Endothelial cell (in vitro differentiated cells): ENCODE data around the gene CPED1. TPM values are rescaled to one million over a fixed set of nuclear protein-coding genes. Genes with fewer than 3 reads are reported as not detected.

Source experiments
- DNase-seq: peaks from one replicate; pipeline ENCODE4 v3.0.0; 2021; ENCODE audit warnings: low spot score
- H3K27ac Mint-ChIP-seq: one replicate; pipeline ENCODE4 v1.8.0; 2021; ENCODE audit warnings: mixed read lengths, inconsistent platforms; ENCODE audit not compliant: unreplicated experiment
- H3K27me3 Mint-ChIP-seq: one replicate; pipeline ENCODE4 v1.8.0; 2021; ENCODE audit warnings: mild to moderate bottlenecking, moderate library complexity, mixed read lengths, inconsistent platforms; ENCODE audit not compliant: unreplicated experiment
- H3K36me3 Mint-ChIP-seq: one replicate; pipeline ENCODE4 v1.8.0; 2021; ENCODE audit warnings: mild to moderate bottlenecking, low read depth, mixed read lengths, inconsistent platforms; ENCODE audit not compliant: unreplicated experiment
- H3K4me1 Mint-ChIP-seq: one replicate; pipeline ENCODE4 v1.8.0; 2021; ENCODE audit warnings: mild to moderate bottlenecking, mixed read lengths, inconsistent platforms; ENCODE audit not compliant: unreplicated experiment
- H3K4me3 Mint-ChIP-seq: one replicate; pipeline ENCODE4 v1.8.0; 2021; ENCODE audit warnings: mild to moderate bottlenecking, mixed read lengths, inconsistent platforms; ENCODE audit not compliant: unreplicated experiment
- H3K9me3 Mint-ChIP-seq: one replicate; pipeline ENCODE4 v1.8.0; 2021; ENCODE audit warnings: mixed read lengths, inconsistent platforms; ENCODE audit not compliant: unreplicated experiment
- CTCF ChIP-seq: fragments of 200-600 bp; sonication (generic); IDR thresholded peaks from one replicate; pipeline ENCODE4 v1.5.0; 2021; ENCODE audit warnings: antibody characterized with exemption; ENCODE audit not compliant: unreplicated experiment
- total RNA-seq: library from RNA; stranded (reverse); fragmentation: NEBNext Ultra II Directional; extraction: Animal tissue kit (Norgen Biotek cat#: 25700); gene quantifications from one replicate; pipeline ENCODE4 v1.2.1, GENCODE V29; 2021; ENCODE audit not compliant: unreplicated experiment

The CPED1 gene
- total RNA-seq, 1 donor from 2014 or later, result 1.8 TPM

DNA sequence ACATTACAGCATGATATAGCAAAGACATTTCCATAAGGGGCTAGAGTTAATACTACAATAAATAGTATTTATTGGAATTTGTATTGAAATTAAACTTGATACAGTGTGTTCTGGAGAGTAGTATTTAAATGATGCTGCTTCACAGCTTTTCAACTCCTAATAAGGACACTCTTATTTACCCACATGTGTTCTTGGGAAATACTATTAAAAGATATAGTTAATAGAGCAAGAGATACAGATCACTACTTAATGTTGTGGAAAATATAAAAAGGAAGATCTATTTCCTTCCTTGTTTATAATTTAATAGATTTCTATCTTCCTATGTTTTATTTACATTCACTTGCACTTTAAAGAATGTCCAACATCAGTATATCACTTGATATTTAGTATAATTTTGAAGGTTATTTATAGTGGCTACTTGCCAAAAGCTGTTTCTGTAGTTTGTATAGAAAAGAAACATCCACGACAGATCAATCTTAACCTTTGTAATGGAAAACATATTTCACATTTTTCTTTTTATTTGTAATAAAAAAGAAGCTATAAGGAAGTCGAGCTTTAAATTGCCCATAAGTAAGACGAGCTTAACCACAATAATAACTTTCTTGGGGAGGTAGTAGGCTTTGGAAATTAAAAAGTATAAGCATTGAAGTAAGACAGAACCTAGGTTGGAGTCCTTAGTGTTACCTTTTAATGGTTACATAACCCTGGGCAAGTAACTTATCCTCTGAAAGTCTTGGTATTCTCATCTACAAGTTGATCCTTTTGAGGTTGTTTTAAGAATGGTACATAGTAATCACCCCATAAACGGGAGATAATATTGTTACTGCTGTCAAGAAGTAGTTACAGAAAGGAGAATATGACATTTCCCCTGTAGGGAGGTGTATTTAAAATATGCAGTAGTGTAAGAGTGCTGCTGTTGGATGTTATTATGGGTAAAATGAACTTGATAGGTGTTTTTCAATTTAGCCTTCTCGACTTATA, 32.8 kb downstream of the CPED1 start:
- no peak for TF ChIP-seq CTCF
- no peak for DNase-seq

GRCh38 chr7:121023194-121023593, 34.7 kb downstream of the CPED1 start:
- Mint-ChIP-seq H3K27me3 (no peaks in the 10 kb centered on the region), H3K4me1 (peaks cover 2% of the 10 kb centered on the region), H3K9me3 (no peaks in the 10 kb centered on the region), H3K27ac (no peak overlapping the region), H3K4me3 (no peak overlapping the region), H3K36me3 (no peaks in the 10 kb centered on the region)
- TF ChIP-seq CTCF, result no peak
- DNase-seq, result no peak

More for the DNA sequence above, 32.8 kb downstream of the CPED1 start:
- Mint-ChIP-seq H3K9me3 (no peaks in the 10 kb centered on the region), H3K4me1 (peaks cover 2% of the 10 kb centered on the region), H3K27ac (no peak overlapping the region), H3K36me3 (no peaks in the 10 kb centered on the region), H3K27me3 (no peaks in the 10 kb centered on the region), H3K4me3 (no peak overlapping the region)

DNA sequence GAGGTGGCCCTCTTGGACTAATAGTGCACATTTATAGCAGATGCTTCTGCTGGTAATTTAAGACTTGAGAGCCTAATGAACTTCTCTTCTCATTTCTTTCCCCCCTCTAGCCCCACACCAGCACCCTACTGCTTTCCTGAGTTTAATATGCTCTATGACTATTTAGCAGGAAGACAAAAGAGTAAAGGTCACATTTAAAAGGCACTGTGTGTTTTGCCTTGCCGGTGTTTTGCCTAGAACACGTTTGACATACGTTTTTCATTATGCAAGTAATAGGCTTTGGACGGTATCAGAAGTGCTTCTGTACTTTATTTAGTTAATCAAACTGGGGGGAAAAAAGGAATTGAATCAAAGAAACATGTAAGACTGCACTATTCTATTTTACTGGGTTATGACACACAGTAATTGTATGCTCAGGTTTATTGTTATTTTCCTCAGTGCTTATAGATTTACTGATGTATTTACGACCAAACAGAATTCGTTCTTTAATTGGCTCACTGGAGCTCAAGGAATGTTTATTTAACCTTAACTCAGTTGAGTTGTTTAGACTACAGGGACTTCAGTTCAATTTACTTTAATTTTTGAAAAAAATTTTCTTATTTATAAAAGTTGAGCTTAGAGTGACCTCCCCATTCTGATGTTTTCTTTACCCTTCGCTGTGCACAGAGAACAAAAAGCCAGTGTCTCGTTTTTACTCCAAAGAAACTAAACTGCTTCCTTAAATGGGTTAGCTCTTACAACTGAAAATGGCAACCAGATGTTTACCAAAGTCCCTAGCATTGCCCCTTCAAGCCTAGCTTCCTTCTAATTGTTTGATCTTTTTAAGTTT, 35.4 kb downstream of the CPED1 start:
- Mint-ChIP-seq H3K36me3 (no peaks in the 10 kb centered on the region), H3K27me3 (no peaks in the 10 kb centered on the region), H3K9me3 (no peaks in the 10 kb centered on the region), H3K27ac (no peak overlapping the region), H3K4me3 (no peak overlapping the region), H3K4me1 (peaks cover 2% of the 10 kb centered on the region)
- DNase-seq, result no peak
- TF ChIP-seq CTCF, result no peak

- DNase-seq, result no peak
- H3K9me3 Mint-ChIP-seq, result no peaks in the 10 kb centered on the region
- no peak overlapping the region for H3K27ac Mint-ChIP-seq
- no peaks in the 10 kb centered on the region for H3K27me3 Mint-ChIP-seq
- H3K4me1 Mint-ChIP-seq, result peaks cover 2% of the 10 kb centered on the region
- H3K36me3 Mint-ChIP-seq, result no peaks in the 10 kb centered on the region
- TF ChIP-seq CTCF, result no peak
- no peak overlapping the region for H3K4me3 Mint-ChIP-seq
These were observed 36.1 kb downstream of the CPED1 start for GRCh38 chr7:121024611-121025010.
